Stimulated activated naive CD8-positive, alpha-beta T cell treated with anti-CD3 and anti-CD28 coated beads, Interleukin-15, amount 100 ng/mL, for 72 hours (primary cell): ENCODE results near the gene MYO7B.

Experiments
- ATAC-seq: fragments of 150-1000 bp; cut with Tn5 transposase; 2 replicates; pipeline ENCODE4 v1.10.0; 2021; ENCODE audit warnings: mild to moderate bottlenecking, moderate library complexity
- DNase-seq, 2 donors: peaks; one replicate each; pipeline ENCODE4 v3.0.0; 2021 to 2022
- H3K27ac Mint-ChIP-seq, 2 donors: one replicate each; pipeline ENCODE4 v1.8.0; 2022; ENCODE audit warnings: mild to moderate bottlenecking in 2 of 2, mixed read lengths in 2 of 2, moderate library complexity in 2 of 2
- H3K27me3 Mint-ChIP-seq: one replicate; pipeline ENCODE4 v1.8.0; 2022; ENCODE audit warnings: mixed read lengths
- H3K4me1 Mint-ChIP-seq: one replicate; pipeline ENCODE4 v1.8.0; 2022; ENCODE audit warnings: mild to moderate bottlenecking, mixed read lengths
- H3K4me3 Mint-ChIP-seq, 2 donors: one replicate each; pipeline ENCODE4 v1.8.0; 2022; ENCODE audit warnings: mild to moderate bottlenecking in 2 of 2, mixed read lengths in 2 of 2, moderate library complexity in 1 of 2
- H3K9me3 Mint-ChIP-seq, 2 donors: one replicate each; pipeline ENCODE4 v1.8.0; 2022; ENCODE audit warnings: mixed read lengths in 2 of 2

The MYO7B gene

GRCh38 chr2:127582863-127583861, 47.7 kb downstream of the MYO7B start:
- DNase-seq (no peak), ATAC-seq (no peak)
- H3K9me3 Mint-ChIP-seq, result no peaks in the 10 kb centered on the region
- H3K27ac Mint-ChIP-seq, result no peak overlapping the region
- no peaks in the 10 kb centered on the region for H3K4me1 Mint-ChIP-seq
- H3K4me3 Mint-ChIP-seq, result no peak overlapping the region
- no peaks in the 10 kb centered on the region for H3K27me3 Mint-ChIP-seq

GRCh38 chr2:127584047-127584446, 48.6 kb downstream of the MYO7B start:
- ATAC-seq (no peak), DNase-seq (peak in 1 of 2 donors; percentile 4)
- no peak overlapping the region for H3K27ac Mint-ChIP-seq
- H3K27me3 Mint-ChIP-seq, result no peaks in the 10 kb centered on the region
- no peaks in the 10 kb centered on the region for H3K9me3 Mint-ChIP-seq
- H3K4me1 Mint-ChIP-seq, result no peaks in the 10 kb centered on the region
- H3K4me3 Mint-ChIP-seq, result no peak overlapping the region

- Mint-ChIP-seq H3K27me3 (no peaks in the 10 kb centered on the region), H3K4me1 (no peaks in the 10 kb centered on the region), H3K27ac (no peak overlapping the region), H3K9me3 (no peaks in the 10 kb centered on the region), H3K4me3 (no peak overlapping the region)
- no peak for ATAC-seq
- peak in 1 of 2 donors; percentile 3 for DNase-seq
Measured at GRCh38 chr2:127584516-127585033, 49.1 kb downstream of the MYO7B start.

GRCh38 chr2:127585270-127585807, 49.9 kb downstream of the MYO7B start:
- no peaks in the 10 kb centered on the region for H3K27me3 Mint-ChIP-seq
- DNase-seq, result no peak
- no peaks in the 10 kb centered on the region for H3K9me3 Mint-ChIP-seq
- no peak overlapping the region for H3K27ac Mint-ChIP-seq
- ATAC-seq, result no peak
- no peaks in the 10 kb centered on the region for H3K4me1 Mint-ChIP-seq
- H3K4me3 Mint-ChIP-seq, result no peak overlapping the region

- no peaks in the 10 kb centered on the region for H3K27me3 Mint-ChIP-seq
- H3K9me3 Mint-ChIP-seq, result no peaks in the 10 kb centered on the region
- DNase-seq, result no peak
- no peak for ATAC-seq
- no peak overlapping the region for H3K4me3 Mint-ChIP-seq
- peaks cover 2% of the 10 kb centered on the region for H3K4me1 Mint-ChIP-seq
- H3K27ac Mint-ChIP-seq, result no peak overlapping the region
Measured at GRCh38 chr2:127586136-127586535, 50.7 kb downstream of the MYO7B start.

- Mint-ChIP-seq H3K9me3 (no peaks in the 10 kb centered on the region), H3K4me3 (no peak overlapping the region), H3K27me3 (no peaks in the 10 kb centered on the region), H3K4me1 (peaks cover 6% of the 10 kb centered on the region), H3K27ac (no peak overlapping the region)
- DNase-seq (peak in 1 of 2 donors; percentile 4), ATAC-seq (no peak)
Measured at GRCh38 chr2:127586746-127587295, 51.3 kb downstream of the MYO7B start.

GRCh38 chr2:127588241-127588640, 52.8 kb downstream of the MYO7B start:
- no peaks in the 10 kb centered on the region for H3K27me3 Mint-ChIP-seq

GRCh38 chr2:127589358-127589757, 53.9 kb downstream of the MYO7B start:
- no peak overlapping the region for H3K4me3 Mint-ChIP-seq
- H3K9me3 Mint-ChIP-seq, result no peaks in the 10 kb centered on the region
- H3K4me1 Mint-ChIP-seq, result peaks cover 6% of the 10 kb centered on the region
- no peak for ATAC-seq
- no peak overlapping the region for H3K27ac Mint-ChIP-seq
- H3K27me3 Mint-ChIP-seq, result no peaks in the 10 kb centered on the region
- DNase-seq, result peak in 1 of 2 donors; percentile 3

More at GRCh38 chr2:127588241-127588640, 52.8 kb downstream of the MYO7B start:
- H3K9me3 Mint-ChIP-seq, result no peaks in the 10 kb centered on the region
- no peak overlapping the region for H3K4me3 Mint-ChIP-seq
- H3K4me1 Mint-ChIP-seq, result peaks cover 6% of the 10 kb centered on the region
- DNase-seq, result peak in 1 of 2 donors; percentile 1
- ATAC-seq, result no peak
- no peak overlapping the region for H3K27ac Mint-ChIP-seq

GRCh38 chr2:127589841-127590240, 54.4 kb downstream of the MYO7B start:
- ATAC-seq (no peak), DNase-seq (peak in 1 of 2 donors; percentile 4)
- H3K9me3 Mint-ChIP-seq, result no peaks in the 10 kb centered on the region
- H3K27me3 Mint-ChIP-seq, result no peaks in the 10 kb centered on the region
- no peak overlapping the region for H3K27ac Mint-ChIP-seq
- peaks cover 6% of the 10 kb centered on the region for H3K4me1 Mint-ChIP-seq
- H3K4me3 Mint-ChIP-seq, result no peak overlapping the region

- DNase-seq (peak in 1 of 2 donors; percentile 1), ATAC-seq (no peak)
- Mint-ChIP-seq H3K4me3 (no peak overlapping the region), H3K4me1 (peaks cover 6% of the 10 kb centered on the region), H3K27ac (no peak overlapping the region), H3K27me3 (no peaks in the 10 kb centered on the region), H3K9me3 (no peaks in the 10 kb centered on the region)
Measured at GRCh38 chr2:127590386-127591190, 55.1 kb downstream of the MYO7B start.

- no peaks in the 10 kb centered on the region for H3K9me3 Mint-ChIP-seq
- H3K27me3 Mint-ChIP-seq, result no peaks in the 10 kb centered on the region
- DNase-seq (peak; percentile 64 to 66), ATAC-seq (peak; percentile 90)
- H3K27ac Mint-ChIP-seq, result peak overlapping the region in 1 of 2 donors; percentile 52
- peaks cover 6% of the 10 kb centered on the region for H3K4me1 Mint-ChIP-seq
- H3K4me3 Mint-ChIP-seq, result no peak overlapping the region
Measured at GRCh38 chr2:127591221-127591923, 55.9 kb downstream of the MYO7B start.

- no peak for DNase-seq
- Mint-ChIP-seq H3K4me1 (peaks cover 6% of the 10 kb centered on the region), H3K4me3 (no peak overlapping the region), H3K27ac (no peak overlapping the region), H3K27me3 (no peaks in the 10 kb centered on the region), H3K9me3 (no peaks in the 10 kb centered on the region)
- ATAC-seq, result no peak
Measured at GRCh38 chr2:127592761-127593227, 57.3 kb downstream of the MYO7B start.

- H3K9me3 Mint-ChIP-seq, result no peaks in the 10 kb centered on the region
Measured at GRCh38 chr2:127593228-127594115, 58.0 kb downstream of the MYO7B start.

GRCh38 chr2:127594116-127594591, 58.7 kb downstream of the MYO7B start:
- ATAC-seq, result no peak
- H3K27me3 Mint-ChIP-seq, result no peaks in the 10 kb centered on the region
- H3K4me1 Mint-ChIP-seq, result peaks cover 6% of the 10 kb centered on the region
- no peaks in the 10 kb centered on the region for H3K9me3 Mint-ChIP-seq
- no peak overlapping the region for H3K4me3 Mint-ChIP-seq
- no peak for DNase-seq
- no peak overlapping the region for H3K27ac Mint-ChIP-seq

More at GRCh38 chr2:127593228-127594115, 58.0 kb downstream of the MYO7B start:
- H3K27me3 Mint-ChIP-seq, result no peaks in the 10 kb centered on the region
- no peak overlapping the region for H3K4me3 Mint-ChIP-seq
- ATAC-seq, result peak; percentile 4
- no peak for DNase-seq
- peaks cover 6% of the 10 kb centered on the region for H3K4me1 Mint-ChIP-seq
- H3K27ac Mint-ChIP-seq, result no peak overlapping the region
